GM15510 (cell line): ENCODE results near the gene CHMP6.

Experiments used
- POLR2A ChIP-seq: IDR thresholded peaks from 3 replicates; pipeline ENCODE4 v1.6.1; 2011; ENCODE audit warnings: borderline replicate concordance; ENCODE audit not compliant: insufficient read length; ENCODE audit errors: extremely low read depth

The CHMP6 gene

DNA sequence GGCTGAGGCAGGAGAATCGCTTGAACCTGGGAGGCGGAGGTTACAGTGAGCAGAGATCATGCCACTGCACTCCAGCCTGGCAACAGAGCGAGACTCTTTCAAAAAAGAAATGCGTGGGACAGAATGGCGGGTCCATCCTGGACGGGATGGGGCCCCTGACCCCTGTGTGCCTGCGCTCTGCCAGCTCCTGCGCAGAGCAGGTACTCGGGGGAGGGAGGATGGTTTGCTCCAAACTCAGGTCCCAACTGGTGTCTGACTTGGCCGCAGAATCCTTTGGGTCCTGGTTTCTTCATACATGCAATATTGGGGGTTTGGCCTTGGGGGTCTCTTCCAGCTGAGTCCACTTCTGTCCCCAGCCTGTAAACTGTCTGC lies 10.4 kb downstream of the CHMP6 start:
- TF ChIP-seq POLR2A: no peak

DNA sequence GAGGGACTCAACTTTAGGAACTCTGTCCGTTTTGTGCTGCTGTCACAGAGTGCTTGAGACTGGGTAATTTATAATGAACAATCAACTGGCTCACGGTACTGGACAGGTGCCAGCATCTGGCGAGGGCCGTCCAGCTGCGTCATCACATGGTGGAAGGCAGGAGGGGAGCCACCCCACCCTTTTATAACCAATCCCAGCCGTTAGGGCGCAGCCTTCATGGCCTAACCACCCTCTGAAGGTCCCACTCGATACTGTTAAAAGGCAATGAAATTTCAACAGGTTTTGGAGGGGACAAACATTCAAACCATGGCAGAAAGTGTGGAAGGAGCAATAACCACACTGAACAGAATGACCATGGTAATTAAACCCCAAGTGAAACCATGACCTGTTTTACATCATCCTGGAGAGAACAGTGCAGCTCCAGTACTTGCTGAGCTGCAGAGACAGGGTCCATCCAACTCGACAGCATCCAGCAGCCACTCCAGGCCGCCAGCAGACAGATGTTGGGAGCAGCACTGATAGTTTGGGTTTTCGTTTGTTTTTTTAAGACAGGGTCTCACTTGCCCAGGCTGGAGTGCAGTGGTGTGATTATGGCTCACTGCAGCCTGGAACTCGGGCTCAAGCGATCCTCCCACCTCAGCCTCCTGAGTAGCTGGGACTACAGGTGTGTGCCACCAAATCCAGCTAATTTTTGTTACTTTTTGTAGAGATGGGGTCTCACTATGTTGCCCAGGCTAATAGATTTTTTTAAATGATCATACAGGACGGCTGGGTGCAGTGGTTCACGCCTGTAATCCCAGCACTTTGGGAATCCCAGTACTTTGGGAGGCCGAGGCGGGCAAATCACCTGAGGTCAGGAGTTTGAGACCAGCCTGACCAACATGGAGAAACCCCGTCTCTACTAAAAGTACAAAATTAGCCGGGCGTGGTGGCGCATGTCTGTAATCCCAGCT lies 11.0 kb downstream of the CHMP6 start:
- TF ChIP-seq POLR2A: no peak

GRCh38 chr17:81003711-81004475 lies 12.3 kb downstream of the CHMP6 start:
- no peak for TF ChIP-seq POLR2A

GRCh38 chr17:81006891-81007290 lies 15.2 kb downstream of the CHMP6 start:
- no peak for TF ChIP-seq POLR2A

DNA sequence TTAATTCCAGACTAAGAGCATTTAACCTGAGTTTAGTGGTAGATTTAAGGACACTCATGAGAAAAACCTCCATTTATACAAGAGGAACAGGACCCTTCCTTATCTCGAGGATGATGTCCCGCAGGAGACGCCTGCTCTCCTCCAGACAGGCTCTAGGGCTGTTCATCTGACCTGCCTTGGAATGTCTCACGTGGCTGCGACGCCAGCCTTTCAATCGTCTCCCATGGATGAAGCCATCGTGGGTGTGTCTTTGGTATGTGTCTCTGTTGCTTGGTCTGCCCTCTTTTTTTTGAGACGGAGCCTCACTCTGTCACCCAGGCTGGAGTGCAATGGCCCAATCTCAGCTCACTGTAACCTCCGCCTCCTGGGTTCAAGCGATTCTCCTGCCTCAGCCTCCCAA lies 16.5 kb downstream of the CHMP6 start:
- TF ChIP-seq POLR2A: no peak

- TF ChIP-seq POLR2A: no peak
Observed at GRCh38 chr17:81009136-81009535, 17.5 kb downstream of the CHMP6 start.

DNA sequence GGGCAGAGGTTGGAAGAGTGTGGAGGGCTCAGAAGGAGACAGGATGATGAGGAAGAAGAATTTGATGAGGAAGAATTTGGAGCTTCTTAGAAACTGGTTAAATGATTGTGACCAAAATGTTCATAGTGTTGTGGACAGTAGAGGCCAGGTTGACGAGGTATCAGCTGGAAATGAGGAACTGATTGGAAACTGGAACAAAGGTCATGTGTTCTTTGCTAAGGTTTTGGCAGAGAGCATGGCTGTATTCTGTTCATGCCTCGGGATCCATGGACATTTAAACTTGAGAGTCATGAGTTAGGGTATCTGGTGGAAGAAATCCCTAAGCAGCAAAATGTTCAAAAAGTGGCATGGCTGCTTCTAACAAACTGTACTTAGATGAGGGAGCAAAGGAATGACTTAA lies 19.3 kb downstream of the CHMP6 start:
- no peak for TF ChIP-seq POLR2A

GRCh38 chr17:81011951-81012350 lies 20.3 kb downstream of the CHMP6 start:
- no peak for TF ChIP-seq POLR2A

- TF ChIP-seq POLR2A: no peak
Observed at GRCh38 chr17:81012574-81013447, 21.2 kb downstream of the CHMP6 start.

DNA sequence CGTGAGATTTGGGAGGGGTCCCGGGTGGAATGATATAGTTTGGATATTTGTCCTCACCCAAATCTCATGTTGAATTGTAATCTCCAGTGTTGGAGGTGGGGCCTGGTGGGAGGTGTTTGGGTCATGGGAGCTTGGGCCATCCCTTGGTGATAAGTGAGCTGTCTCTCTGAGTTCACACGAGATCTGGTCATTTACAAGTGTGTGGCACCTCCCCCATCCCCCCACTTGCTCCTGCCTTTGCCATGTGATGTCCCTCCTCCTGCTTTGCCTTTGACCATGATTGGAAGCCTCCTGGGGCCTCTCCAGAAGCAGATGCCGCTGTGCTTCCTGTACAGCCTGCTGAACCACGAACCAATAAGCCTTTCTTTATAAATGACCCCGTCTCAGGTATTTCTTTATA lies 22.0 kb downstream of the CHMP6 start:
- TF ChIP-seq POLR2A: no peak

DNA sequence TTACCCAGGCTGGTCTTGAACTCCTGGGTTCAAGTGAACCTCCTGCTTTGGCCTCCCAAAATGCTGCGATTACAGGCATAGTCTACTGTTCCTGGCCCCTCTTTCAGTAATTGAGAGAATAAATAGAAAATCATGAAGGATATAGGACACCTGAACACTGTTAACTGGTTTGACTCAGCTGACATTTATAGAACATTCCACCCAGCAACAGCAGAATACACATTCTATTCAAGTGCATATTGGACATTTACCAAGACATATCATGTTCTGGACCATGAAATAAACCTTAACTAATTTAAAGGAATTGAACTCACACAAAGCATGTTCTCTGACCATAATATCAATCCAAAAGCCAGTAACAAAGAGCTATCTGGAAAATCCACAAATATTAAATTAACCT lies 23.5 kb downstream of the CHMP6 start:
- no peak for TF ChIP-seq POLR2A

DNA sequence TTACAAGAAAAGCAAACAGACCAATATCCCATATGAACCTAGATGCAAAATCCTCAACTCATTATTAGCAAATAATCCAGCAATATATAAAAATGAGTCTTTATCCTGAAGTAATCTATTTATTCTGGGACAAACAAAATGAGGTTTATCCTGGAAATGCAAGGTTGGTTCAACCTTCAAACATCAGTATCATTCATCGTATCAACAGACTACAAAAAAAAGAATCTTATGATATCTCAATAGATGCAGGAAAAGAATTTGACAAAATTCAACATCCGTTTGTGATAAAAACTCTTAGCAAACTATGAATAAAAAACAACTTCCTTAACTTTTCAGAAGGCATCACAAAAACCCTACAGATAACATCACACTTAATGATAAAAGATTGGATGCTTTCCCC lies 24.9 kb downstream of the CHMP6 start:
- TF ChIP-seq POLR2A: no peak

GRCh38 chr17:81018044-81018802 lies 26.6 kb downstream of the CHMP6 start:
- no peak for TF ChIP-seq POLR2A
